GM18907 (cell line): ENCODE data around the gene PHACTR2.
"Not testable (repeated sequence)": the region's sequence is repeated elsewhere in the genome, so short reads cannot be mapped to it uniquely, and the experiment has no call there.

Source experiments
- ATAC-seq: cut with Tn5 transposase; IDR thresholded peaks from one replicate; pipeline ENCODE4 v1.9.1; 2021; ENCODE audit warnings: mild to moderate bottlenecking, moderate library complexity; ENCODE audit not compliant: unreplicated experiment

PHACTR2 gene

GRCh38 chr6:143677891-143678791 lies at the start of gene PHACTR2:
Gene PHACTR2, plus strand, starts transcription at chr6:143677965. Its CDS starts 199 bp downstream, at chr6:143678164.
- no peak for ATAC-seq

- no peak for ATAC-seq
These were observed 48.4 kb upstream of the PHACTR2 start for GRCh38 chr6:143629104-143630080.

- ATAC-seq, result not testable (repeated sequence)
These were observed 46.6 kb upstream of the PHACTR2 start for GRCh38 chr6:143631196-143631595.

GRCh38 chr6:143632894-143633293 lies 44.9 kb upstream of the PHACTR2 start:
- no peak for ATAC-seq

- no peak for ATAC-seq
These were observed 43.3 kb upstream of the PHACTR2 start for GRCh38 chr6:143634486-143634885.

- ATAC-seq, result no peak
These were observed 40.1 kb upstream of the PHACTR2 start for GRCh38 chr6:143637691-143638090.

GRCh38 chr6:143642403-143642802 lies 35.4 kb upstream of the PHACTR2 start:
- no peak for ATAC-seq

GRCh38 chr6:143647191-143647590 lies 30.6 kb upstream of the PHACTR2 start:
- ATAC-seq, result no peak

GRCh38 chr6:143647732-143648131 lies 30.0 kb upstream of the PHACTR2 start:
- no peak for ATAC-seq

- not testable (repeated sequence) for ATAC-seq
These were observed 28.4 kb upstream of the PHACTR2 start for GRCh38 chr6:143649319-143649718.

- not testable (repeated sequence) for ATAC-seq
These were observed 26.4 kb upstream of the PHACTR2 start for GRCh38 chr6:143651328-143651727.

- ATAC-seq, result no peak
These were observed 24.9 kb upstream of the PHACTR2 start for GRCh38 chr6:143652841-143653331.

GRCh38 chr6:143655541-143655940 lies 22.2 kb upstream of the PHACTR2 start:
- ATAC-seq, result no peak

GRCh38 chr6:143656026-143656425 lies 21.7 kb upstream of the PHACTR2 start:
- ATAC-seq, result no peak

GRCh38 chr6:143657809-143658208 lies 20.0 kb upstream of the PHACTR2 start:
- ATAC-seq, result no peak

GRCh38 chr6:143660170-143660569 lies 17.6 kb upstream of the PHACTR2 start:
- ATAC-seq, result not testable (repeated sequence)

GRCh38 chr6:143664171-143664570 lies 13.6 kb upstream of the PHACTR2 start:
- no peak for ATAC-seq

- ATAC-seq, result not testable (repeated sequence)
These were observed 11.8 kb upstream of the PHACTR2 start for GRCh38 chr6:143666007-143666406.

GRCh38 chr6:143669483-143669882 lies 8.3 kb upstream of the PHACTR2 start:
- ATAC-seq, result not testable (repeated sequence)

- ATAC-seq, result no peak
These were observed 4.1 kb upstream of the PHACTR2 start for GRCh38 chr6:143673669-143674068.
